T-cell (primary cell): ENCODE data around the gene DSCAM. TPM values are rescaled to one million over a fixed set of nuclear protein-coding genes. Genes with fewer than 3 reads are reported as not detected.

Source experiments
- ATAC-seq, 4 experiments: fragments of 200-7000 bp in 3 of 4; fragments of 150-1000 bp in 1 of 4; cut with Tn5 transposase; replicated peaks in 1 of 4; 1 replicate in 3 of 4; 2 replicates in 1 of 4; pipeline ENCODE4 v1.10.0; 2021; ENCODE audit warnings: moderate library complexity in 3 of 4, mild to moderate bottlenecking in 2 of 4, moderate number of reproducible peaks in 1 of 4
- CTCF ChIA-PET, 2 donors: fragments of 300-600 bp; sonication (Branson Sonifier 250); formaldehyde crosslinking; loops; one replicate each; lab custom pipeline; 2022; ENCODE audit warnings: antibody characterized with exemption in 2 of 2; lab: Charles Lee
- POLR2A ChIA-PET, 2 donors: fragments of 300-600 bp; sonication (Branson Sonifier 250); formaldehyde crosslinking; loops; one replicate each; lab custom pipeline; 2022; ENCODE audit warnings: antibody characterized with exemption in 2 of 2; lab: Charles Lee
- DNase-seq, 35 experiments: peaks; one replicate each; pipeline versions ENCODE4 v3.0.0 to v3.0.0-alpha.2; 2013 to 2023
- H3K27ac ChIP-seq: one replicate; pipeline ENCODE4 v1.5.1; 2013; ENCODE audit warnings: low read length
- H3K27me3 ChIP-seq, 2 experiments: replicated peaks in 1 of 2; 1 replicate in 1 of 2; 2 replicates in 1 of 2; pipeline versions ENCODE4 v1.6.1 to v1.7.0; 2013; ENCODE audit warnings: low read length in 1 of 2, mixed read lengths in 1 of 2; ENCODE audit not compliant: control insufficient read depth in 2 of 2, insufficient read depth in 2 of 2; ENCODE audit errors: extremely low read depth in 1 of 2
- H3K36me3 ChIP-seq, 2 donors: 1 replicate in 1 of 2; 2 replicates in 1 of 2; pipeline versions ENCODE4 v1.6.1 to v1.7.0; 2013; ENCODE audit warnings: low read length in 1 of 2; ENCODE audit not compliant: control insufficient read depth in 2 of 2, insufficient read depth in 1 of 2; ENCODE audit errors: extremely low read depth in 1 of 2
- H3K4me1 ChIP-seq, 2 experiments: 1 replicate in 1 of 2; 2 replicates in 1 of 2; pipeline versions ENCODE4 v1.6.1 to v1.7.0; 2013; ENCODE audit warnings: low read length in 2 of 2, mixed read lengths in 1 of 2; ENCODE audit not compliant: insufficient read depth in 2 of 2, control insufficient read depth in 1 of 2; ENCODE audit errors: extremely low read depth in 1 of 2
- H3K4me3 ChIP-seq, 2 donors: 1 replicate in 1 of 2; 2 replicates in 1 of 2; pipeline versions ENCODE4 v1.5.1 to v1.7.0; 2013; ENCODE audit warnings: mild to moderate bottlenecking in 2 of 2, low read length in 1 of 2, moderate library complexity in 1 of 2; ENCODE audit not compliant: control insufficient read depth in 1 of 2; ENCODE audit errors: extremely low read depth in 1 of 2
- H3K9me3 ChIP-seq: 2 replicates; pipeline ENCODE4 v1.7.0; 2013
- H3K27ac Mint-ChIP-seq, 2 donors: one replicate each; pipeline ENCODE4 v1.8.0; 2020 to 2021; ENCODE audit warnings: mild to moderate bottlenecking in 2 of 2, mixed read lengths in 2 of 2
- H3K27me3 Mint-ChIP-seq, 2 donors: one replicate each; pipeline ENCODE4 v1.8.0; 2021 to 2022; ENCODE audit warnings: mixed read lengths in 2 of 2
- H3K36me3 Mint-ChIP-seq: one replicate; pipeline ENCODE4 v1.8.0; 2021; ENCODE audit warnings: mixed read lengths
- H3K4me1 Mint-ChIP-seq, 3 donors: one replicate each; pipeline ENCODE4 v1.8.0; 2020 to 2022; ENCODE audit warnings: mixed read lengths in 3 of 3, mild to moderate bottlenecking in 1 of 3
- H3K4me3 Mint-ChIP-seq, 3 donors: one replicate each; pipeline ENCODE4 v1.8.0; 2020 to 2022; ENCODE audit warnings: mild to moderate bottlenecking in 3 of 3, mixed read lengths in 3 of 3, moderate library complexity in 3 of 3
- H3K9me3 Mint-ChIP-seq, 3 donors: one replicate each; pipeline ENCODE4 v1.8.0; 2020 to 2022; ENCODE audit warnings: mixed read lengths in 3 of 3
- WGBS: methylation state at CpG from one replicate; pipeline ENCODE4 v1.1.5; 2013; ENCODE audit warnings: missing lambda C conversion rate; ENCODE audit not compliant: insufficient coverage; 5-methylcytosine and 5-hydroxymethylcytosine counted together
- total RNA-seq, 35 experiments: library from RNA in 6 of 35; stranded (reverse) in 6 of 35; fragments of 120-200 nt in 1 of 35; gene quantifications; one replicate each; pipeline versions ENCODE4 v1.2.1 to v1.2.4 and lab custom pipeline; 2013 to 2026

Gene DSCAM
- total RNA-seq, 5 donors from 2014 or later (not counting 1 experiment from before 2014, with no cell fraction given): not detected

- no peaks in the 10 kb centered on the region for H3K4me1 Mint-ChIP-seq
- ATAC-seq (no peak), DNase-seq (no peak)
- Histone ChIP-seq H3K27me3 (no peaks in the 10 kb centered on the region), H3K9me3 (no peaks in the 10 kb centered on the region), H3K4me3 (no peak overlapping the region), H3K27ac (no peak overlapping the region), H3K4me1 (no peaks in the 10 kb centered on the region), H3K36me3 (no peaks in the 10 kb centered on the region)
- no peaks in the 10 kb centered on the region for H3K27me3 Mint-ChIP-seq
- WGBS: no CpG with 5 or more reads among the region's 3 CpGs
- no peak overlapping the region for H3K4me3 Mint-ChIP-seq
- POLR2A ChIA-PET: interaction anchor here in 1 of 2 donors (0.6 kb wide), 1 partner anchor 330 kb away, joined by 3 read pairs; no protein-coding TSS in a partner anchor
- H3K27ac Mint-ChIP-seq: no peak overlapping the region
- CTCF ChIA-PET: no interaction called here
- H3K36me3 Mint-ChIP-seq: no peaks in the 10 kb centered on the region
- peaks cover 4 to 9% (median 7%) of the 10 kb centered on the region in 3 donors for H3K9me3 Mint-ChIP-seq
Measured at GRCh38 chr21:40282912-40283886, 563.8 kb downstream of the DSCAM start.

DNA sequence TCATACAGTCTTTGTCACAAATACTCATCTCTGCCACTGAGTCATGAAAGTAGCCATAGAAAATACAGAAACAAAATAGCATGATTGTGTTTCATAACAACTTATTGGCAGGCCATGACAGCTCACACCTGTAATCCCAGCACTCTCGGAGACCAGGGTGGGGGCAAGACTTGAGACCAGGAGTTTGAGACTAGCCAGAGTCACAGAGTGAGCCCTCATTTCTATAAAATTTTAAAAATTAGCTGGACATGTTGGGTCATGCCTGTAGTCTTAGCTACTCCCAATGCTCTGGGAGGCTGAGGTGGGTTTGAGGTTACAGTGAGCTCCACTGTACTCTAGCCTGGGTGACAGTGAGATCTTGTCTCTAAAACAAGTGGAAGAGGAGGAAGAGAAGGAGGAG is 568.6 kb downstream of the DSCAM start:
- Mint-ChIP-seq H3K27ac (no peak overlapping the region), H3K4me3 (no peak overlapping the region), H3K9me3 (peaks cover 0 to 2% (median 0%) of the 10 kb centered on the region in 3 donors), H3K36me3 (no peaks in the 10 kb centered on the region), H3K27me3 (no peaks in the 10 kb centered on the region), H3K4me1 (no peaks in the 10 kb centered on the region)
- WGBS: no CpG with 5 or more reads among the region's 1 CpG
- H3K27me3 ChIP-seq: no peaks in the 10 kb centered on the region
- DNase-seq (no peak), ATAC-seq (no peak)
- H3K9me3 ChIP-seq: no peaks in the 10 kb centered on the region
- no peak overlapping the region for H3K4me3 ChIP-seq
- no peaks in the 10 kb centered on the region for H3K36me3 ChIP-seq
- ChIA-PET CTCF (no interaction called here), POLR2A (no interaction called here)
- no peaks in the 10 kb centered on the region for H3K4me1 ChIP-seq
- no peak overlapping the region for H3K27ac ChIP-seq

DNA sequence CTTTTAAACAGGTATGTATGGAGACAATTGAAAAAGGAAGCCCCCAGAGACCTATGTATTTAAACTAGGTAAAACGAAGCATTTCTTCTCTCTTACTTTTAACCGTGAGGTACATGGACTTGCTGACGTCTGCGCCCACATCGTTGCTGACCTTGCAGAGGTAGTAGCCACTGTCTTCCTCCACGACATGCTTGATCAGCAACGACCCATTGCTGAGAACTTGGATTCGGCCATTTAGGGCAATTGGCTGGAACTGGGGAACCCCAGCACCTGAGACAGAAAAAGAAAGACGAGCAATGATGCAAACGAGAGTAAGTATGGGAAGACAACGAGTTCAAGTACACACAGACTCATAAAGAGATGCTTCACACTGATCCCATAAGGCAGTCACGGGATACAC is 571.0 kb downstream of the DSCAM start:
- H3K4me1 Mint-ChIP-seq: no peaks in the 10 kb centered on the region
- H3K36me3 Mint-ChIP-seq: no peaks in the 10 kb centered on the region
- H3K4me3 Mint-ChIP-seq: no peak overlapping the region
- no peak for ATAC-seq
- H3K36me3 ChIP-seq: no peaks in the 10 kb centered on the region
- WGBS: 75% methylated on average over 7 of the region's 12 CpGs
- H3K27ac Mint-ChIP-seq: no peak overlapping the region
- H3K9me3 ChIP-seq: no peaks in the 10 kb centered on the region
- H3K4me1 ChIP-seq: no peaks in the 10 kb centered on the region
- H3K9me3 Mint-ChIP-seq: peaks cover 0 to 3% (median 0%) of the 10 kb centered on the region in 3 donors
- no peaks in the 10 kb centered on the region for H3K27me3 ChIP-seq
- H3K27ac ChIP-seq: no peak overlapping the region
- no peaks in the 10 kb centered on the region for H3K27me3 Mint-ChIP-seq
- no peak overlapping the region for H3K4me3 ChIP-seq
- CTCF ChIA-PET: no interaction called here
- POLR2A ChIA-PET: no interaction called here
- DNase-seq: no peak

DNA sequence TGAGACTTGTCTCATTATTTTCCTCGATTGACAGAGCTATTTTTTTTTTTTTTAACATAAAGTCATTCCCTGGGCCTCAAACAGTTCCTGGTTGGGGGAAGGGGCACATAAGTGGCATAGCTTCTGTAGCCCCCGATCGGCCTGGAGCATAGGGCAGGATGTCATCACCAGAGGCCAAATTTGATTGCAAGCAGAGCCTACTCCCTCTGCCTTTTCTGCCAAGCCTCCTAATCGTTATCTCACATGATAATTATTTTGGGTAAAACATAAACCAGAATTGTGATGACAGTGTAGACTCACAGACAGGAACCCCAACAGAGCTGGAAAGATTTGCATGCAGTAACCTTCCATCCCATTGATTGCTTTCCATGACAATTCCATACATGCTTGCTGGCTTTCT is 574.9 kb downstream of the DSCAM start:
- no peaks in the 10 kb centered on the region for H3K36me3 ChIP-seq
- no peak overlapping the region for H3K4me3 ChIP-seq
- ChIA-PET CTCF (no interaction called here), POLR2A (no interaction called here)
- no CpG with 5 or more reads among the region's 4 CpGs for WGBS
- no peaks in the 10 kb centered on the region for H3K27me3 ChIP-seq
- DNase-seq (no peak), ATAC-seq (no peak)
- Mint-ChIP-seq H3K27ac (no peak overlapping the region), H3K36me3 (no peaks in the 10 kb centered on the region), H3K4me3 (no peak overlapping the region), H3K4me1 (no peaks in the 10 kb centered on the region), H3K27me3 (no peaks in the 10 kb centered on the region), H3K9me3 (peaks cover 0 to 3% (median 0%) of the 10 kb centered on the region in 3 donors)
- no peaks in the 10 kb centered on the region for H3K4me1 ChIP-seq
- H3K9me3 ChIP-seq: no peaks in the 10 kb centered on the region
- H3K27ac ChIP-seq: no peak overlapping the region

DNA sequence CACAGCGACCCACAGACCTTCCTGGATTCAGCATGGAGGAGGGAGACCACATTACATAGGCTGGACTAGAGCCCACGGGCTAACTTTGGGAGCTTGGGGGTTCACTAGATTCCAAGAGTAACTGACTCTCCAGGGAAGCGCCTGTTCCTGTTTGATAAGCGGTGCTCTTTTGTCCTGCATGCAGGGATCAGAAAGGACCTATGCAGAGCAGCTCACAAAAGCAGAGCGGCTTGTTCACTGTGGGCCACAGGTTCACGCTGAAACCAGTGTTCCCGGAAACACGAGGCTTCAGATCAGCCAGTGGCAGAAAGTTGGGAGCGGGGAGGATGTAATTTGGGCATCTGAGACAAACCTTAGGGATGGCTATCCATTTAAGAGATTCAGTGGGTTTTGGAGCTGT is 575.8 kb downstream of the DSCAM start:
- Histone ChIP-seq H3K27me3 (no peaks in the 10 kb centered on the region), H3K36me3 (no peaks in the 10 kb centered on the region), H3K4me1 (no peaks in the 10 kb centered on the region), H3K27ac (no peak overlapping the region), H3K4me3 (no peak overlapping the region), H3K9me3 (no peaks in the 10 kb centered on the region)
- no peak overlapping the region for H3K4me3 Mint-ChIP-seq
- 66% methylated on average over 7 of the region's 9 CpGs for WGBS
- CTCF ChIA-PET: no interaction called here
- H3K36me3 Mint-ChIP-seq: no peaks in the 10 kb centered on the region
- H3K27me3 Mint-ChIP-seq: no peaks in the 10 kb centered on the region
- H3K9me3 Mint-ChIP-seq: peaks cover 0 to 3% (median 0%) of the 10 kb centered on the region in 3 donors
- H3K27ac Mint-ChIP-seq: no peak overlapping the region
- no peak for DNase-seq
- POLR2A ChIA-PET: no interaction called here
- no peak for ATAC-seq
- no peaks in the 10 kb centered on the region for H3K4me1 Mint-ChIP-seq

- WGBS: 40% methylated on average over 1 of the region's 4 CpGs
- Mint-ChIP-seq H3K27ac (no peak overlapping the region), H3K4me3 (no peak overlapping the region), H3K4me1 (no peaks in the 10 kb centered on the region), H3K27me3 (no peaks in the 10 kb centered on the region), H3K9me3 (peaks cover 0 to 3% (median 0%) of the 10 kb centered on the region in 3 donors), H3K36me3 (no peaks in the 10 kb centered on the region)
- DNase-seq (no peak), ATAC-seq (no peak)
- Histone ChIP-seq H3K27ac (no peak overlapping the region), H3K36me3 (no peaks in the 10 kb centered on the region), H3K27me3 (no peaks in the 10 kb centered on the region), H3K4me1 (no peaks in the 10 kb centered on the region), H3K4me3 (no peak overlapping the region), H3K9me3 (no peaks in the 10 kb centered on the region)
- ChIA-PET CTCF (no interaction called here), POLR2A (no interaction called here)
Measured at GRCh38 chr21:40270047-40270446, 576.9 kb downstream of the DSCAM start.
